T follicular helper cell (primary cell): ENCODE results near the gene SLC29A3.

Experiments used
- DNase-seq: peaks from one replicate; pipeline ENCODE4 v3.0.0-alpha.2; 2020; ENCODE audit warnings: low read depth

The SLC29A3 gene

DNA sequence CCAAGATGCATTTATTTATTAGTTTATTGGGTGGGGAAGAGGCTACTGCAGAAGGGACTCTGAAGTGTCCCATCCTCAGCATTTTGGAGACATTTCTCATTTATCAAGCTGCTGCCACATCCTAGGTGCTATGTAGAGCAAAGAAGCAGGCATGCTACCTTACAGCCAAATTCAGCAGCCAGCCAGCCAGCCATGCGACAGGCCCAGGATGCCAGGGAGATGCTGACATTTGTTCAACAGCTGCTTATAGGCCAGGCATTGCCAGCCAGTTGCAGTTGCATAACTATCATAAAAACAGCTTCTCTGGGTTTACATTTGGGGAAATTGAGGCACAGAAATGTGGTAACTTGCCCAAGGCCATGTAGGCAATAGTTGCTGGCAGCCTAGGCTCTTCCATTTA is 2.3 kb downstream of the SLC29A3 start:
- no peak for DNase-seq

DNA sequence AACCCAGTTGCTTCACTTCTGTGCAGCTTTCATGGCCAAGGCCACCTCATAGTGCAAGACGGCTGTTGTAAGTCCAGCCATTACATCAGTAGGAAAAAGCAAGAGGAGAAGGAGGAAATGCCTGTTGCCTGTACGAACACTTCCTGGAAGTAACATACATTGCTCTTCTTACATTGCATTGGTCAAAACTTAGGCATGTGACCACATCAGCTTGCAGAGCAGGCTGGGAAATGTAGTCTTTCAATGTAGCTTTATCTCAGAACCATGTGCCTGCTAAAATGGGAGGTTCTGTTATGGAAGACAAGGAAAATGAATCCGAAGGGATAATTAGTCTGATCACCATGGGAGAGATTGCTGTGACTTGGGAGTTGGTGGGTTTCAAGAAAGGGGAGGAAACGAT is 4.3 kb downstream of the SLC29A3 start:
- no peak for DNase-seq

DNA sequence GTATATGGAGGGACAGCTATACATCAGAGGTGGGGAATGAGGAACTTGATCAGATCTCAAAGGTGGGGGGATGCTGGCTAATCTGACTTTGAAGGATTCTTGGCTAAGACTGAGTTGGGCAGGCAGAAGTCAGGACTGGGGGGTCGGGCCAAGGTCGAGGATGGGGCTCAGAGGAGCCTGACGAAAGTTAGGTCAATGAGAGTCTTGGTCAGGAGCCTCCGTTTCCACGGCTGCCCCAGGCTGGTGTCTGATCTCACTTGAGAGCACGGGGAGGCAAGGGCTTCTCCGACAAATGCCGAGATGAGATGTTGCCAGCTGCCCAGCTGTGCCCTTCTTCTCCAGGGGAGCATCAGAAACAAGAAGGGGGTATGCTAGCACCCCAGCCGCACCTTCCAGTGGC is 5.7 kb downstream of the SLC29A3 start:
- no peak for DNase-seq

DNA sequence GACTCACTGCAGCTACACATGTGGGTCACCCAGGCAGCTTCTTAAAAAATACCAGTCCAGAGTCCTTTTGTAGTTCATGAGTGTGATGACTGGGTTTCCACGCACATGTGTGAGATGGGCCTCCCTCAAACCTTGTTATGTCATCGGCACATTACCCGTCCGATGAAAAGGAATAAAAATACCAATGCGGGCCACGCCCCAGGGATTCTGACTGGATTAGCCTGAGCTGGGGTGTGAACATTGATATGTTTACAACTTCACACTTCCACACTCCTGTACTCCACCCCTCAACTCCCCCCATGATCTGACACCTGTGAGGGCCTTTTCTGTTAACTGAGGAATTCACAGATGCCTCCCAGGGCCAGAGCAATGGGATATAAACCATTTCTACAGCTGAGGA is 6.2 kb downstream of the SLC29A3 start:
- DNase-seq, result no peak

DNA sequence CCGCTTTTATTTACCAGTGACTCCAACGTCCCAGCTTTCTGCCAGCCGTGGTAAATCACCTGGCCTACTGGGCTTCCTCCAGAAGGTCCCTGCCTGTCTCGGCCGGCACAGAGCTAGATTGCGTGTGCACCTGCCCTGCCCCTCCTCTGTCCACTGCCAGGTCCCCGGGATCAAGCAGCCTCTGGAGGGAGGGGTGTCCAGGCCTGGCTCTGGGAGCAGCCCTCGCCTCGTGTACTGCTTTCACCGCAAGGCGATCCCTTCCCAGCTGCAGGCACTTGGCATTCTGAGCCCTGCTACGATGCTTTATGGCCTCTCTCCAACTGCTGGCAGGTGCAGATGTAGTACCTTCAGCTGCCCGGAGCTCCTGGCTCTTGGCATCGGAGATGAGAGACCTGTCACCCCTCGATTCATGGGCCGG is 7.4 kb downstream of the SLC29A3 start:
- no peak for DNase-seq

DNA sequence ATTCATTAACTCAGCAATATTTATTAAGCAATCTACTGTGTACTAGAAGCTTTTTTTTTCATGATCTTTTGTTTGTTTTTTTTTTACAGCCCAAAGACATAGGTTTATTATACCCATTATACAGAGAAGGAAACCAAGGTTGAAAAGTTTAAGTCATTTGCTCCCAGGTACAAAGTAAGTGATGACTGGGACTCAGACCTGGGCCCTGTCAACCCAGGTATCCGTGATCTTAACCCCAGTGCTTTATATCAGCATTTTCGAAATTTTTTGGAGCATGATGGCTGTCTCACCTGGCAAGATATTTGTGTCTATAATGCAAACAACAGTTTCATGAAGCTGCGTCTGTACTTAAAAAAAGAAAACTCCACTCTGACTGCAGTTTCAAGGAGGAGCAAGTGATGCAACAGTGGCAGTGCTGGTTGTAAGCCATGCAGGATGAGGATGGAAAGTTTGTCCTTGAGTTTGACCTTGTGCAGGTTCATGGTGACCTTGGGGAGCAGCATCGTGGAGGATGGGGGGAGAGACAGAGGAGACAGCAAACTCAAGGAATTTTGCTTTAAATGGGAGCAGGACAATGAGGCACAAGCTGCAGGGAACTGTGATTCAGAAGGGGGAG is 11.8 kb downstream of the SLC29A3 start:
- no peak for DNase-seq

DNA sequence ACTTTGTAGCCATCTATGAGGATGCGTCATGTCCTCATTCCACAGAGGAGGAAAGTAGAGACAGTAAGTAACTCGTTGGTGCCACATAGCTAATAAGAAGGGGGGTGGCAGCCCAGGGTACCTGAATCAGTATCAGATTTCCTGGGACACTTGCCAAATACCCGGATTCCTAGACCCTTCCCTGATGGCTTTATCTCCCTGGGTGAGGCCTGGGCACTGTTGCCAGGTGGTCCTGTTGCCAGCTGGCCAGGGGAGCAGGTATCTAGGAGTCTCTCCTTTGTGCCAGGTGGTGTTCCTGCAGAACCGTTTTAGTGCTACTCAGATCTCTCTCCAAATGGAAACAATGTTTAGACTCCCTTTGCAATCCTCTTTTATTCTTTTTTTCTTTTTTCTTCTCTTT is 12.7 kb downstream of the SLC29A3 start:
- no peak for DNase-seq

DNA sequence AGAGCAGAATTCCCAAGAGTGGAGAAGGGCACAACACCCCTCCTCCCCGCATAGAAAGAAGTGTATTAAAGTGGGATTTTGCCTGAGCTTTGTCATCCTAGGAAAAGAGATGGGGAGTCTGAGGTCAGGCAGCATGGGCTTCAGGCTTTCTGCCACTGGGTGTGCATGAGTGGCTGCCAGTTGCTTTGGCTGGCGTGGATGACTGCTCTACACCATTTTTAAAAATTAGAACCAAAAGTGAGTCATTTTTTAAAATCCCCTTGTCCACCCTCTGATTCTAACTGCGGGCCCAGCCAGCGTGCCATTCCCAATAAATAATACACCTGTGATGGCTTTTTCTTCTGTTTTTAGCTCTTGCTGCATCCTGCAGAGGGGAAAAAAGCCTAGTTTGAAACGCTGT is 13.4 kb downstream of the SLC29A3 start:
- no peak for DNase-seq

DNA sequence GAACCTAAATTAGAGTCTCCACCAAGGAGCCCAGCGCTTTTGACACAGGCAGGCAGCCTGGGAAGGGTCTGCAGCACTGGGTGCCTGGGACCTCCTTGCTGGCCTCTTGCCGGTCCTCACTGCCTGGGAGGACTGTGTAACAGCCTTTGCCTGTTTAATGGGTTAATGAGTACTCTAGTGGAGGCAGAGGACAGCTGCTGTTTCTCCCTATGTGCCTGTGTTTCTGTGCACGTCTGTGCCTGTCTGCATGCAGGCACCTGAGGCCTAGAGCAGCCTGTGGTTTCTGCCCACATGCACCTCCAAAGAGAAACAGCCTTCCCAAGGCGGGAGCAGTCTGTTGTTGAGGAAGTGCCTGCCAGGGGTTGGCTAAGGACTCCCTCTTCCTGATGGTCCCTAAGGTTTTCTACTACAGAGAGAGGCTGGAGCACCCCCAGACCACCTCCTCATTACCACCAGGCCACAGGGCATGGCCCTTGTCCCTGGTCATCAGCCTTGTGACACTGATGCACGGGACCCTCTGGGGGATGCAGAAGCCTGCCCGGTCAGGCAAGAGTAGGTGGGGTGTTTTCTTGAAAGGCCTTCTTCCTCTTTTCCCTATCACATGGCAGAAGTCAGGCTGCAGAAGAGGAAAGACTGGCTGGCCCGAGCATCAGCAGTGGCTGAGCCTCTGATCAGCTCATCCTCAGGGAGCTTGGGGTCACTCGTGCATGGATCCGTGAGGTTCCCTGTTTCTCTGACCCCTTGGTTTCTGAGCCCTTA is 14.2 kb downstream of the SLC29A3 start:
- no peak for DNase-seq

DNA sequence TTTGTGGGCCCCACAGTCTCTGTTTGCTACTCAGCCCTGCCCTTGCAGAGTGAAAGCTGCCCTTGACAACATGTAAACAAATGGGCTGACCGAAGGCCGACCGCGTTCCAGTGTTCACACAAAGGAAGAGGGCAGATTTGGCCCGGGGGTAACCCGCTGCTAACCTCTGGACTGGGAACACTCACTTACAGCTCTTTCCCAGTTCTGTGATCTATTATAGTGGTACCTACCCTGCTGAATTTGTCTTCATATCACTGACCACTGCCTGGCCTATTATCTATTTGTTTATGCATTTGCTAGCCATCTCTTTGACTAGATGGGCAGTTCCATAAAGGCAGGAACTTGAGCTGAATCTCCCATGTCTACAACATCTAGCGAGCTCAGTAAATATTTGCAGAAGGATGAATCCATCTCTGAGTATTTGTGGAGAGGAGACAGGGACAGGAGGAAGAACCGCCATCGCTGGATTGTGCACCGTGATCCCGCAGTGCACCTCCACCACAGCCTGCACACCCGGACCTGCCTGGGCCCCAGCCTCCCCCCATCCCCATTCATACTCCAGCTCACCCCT is 15.2 kb downstream of the SLC29A3 start:
- no peak for DNase-seq

DNA sequence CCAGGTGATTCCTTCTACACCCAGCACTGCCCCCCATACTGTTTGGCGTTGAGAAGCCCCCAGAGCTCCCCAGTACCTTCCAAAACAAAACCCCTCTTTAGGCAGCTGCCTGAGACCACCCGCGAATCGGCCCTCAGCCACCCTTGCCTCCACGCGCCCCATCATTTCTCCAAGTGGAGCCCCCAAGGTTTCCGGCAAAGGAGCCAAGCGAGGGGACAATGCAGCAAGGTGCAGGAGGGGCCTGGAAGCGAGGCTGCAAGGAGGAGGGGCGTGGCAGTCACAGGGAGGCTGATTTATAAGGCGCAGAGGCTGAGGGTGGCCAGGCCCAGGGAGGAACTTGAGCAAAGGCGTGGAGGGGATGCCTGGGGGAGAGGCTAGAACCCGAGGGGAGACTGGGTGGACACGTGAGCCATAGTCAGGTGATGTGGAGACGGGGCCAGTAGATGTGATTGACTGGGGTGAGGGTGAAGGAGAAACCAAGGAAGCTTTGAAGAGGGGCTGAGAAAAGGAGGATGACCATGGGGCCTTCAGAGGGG is 16.2 kb downstream of the SLC29A3 start:
- no peak for DNase-seq

DNA sequence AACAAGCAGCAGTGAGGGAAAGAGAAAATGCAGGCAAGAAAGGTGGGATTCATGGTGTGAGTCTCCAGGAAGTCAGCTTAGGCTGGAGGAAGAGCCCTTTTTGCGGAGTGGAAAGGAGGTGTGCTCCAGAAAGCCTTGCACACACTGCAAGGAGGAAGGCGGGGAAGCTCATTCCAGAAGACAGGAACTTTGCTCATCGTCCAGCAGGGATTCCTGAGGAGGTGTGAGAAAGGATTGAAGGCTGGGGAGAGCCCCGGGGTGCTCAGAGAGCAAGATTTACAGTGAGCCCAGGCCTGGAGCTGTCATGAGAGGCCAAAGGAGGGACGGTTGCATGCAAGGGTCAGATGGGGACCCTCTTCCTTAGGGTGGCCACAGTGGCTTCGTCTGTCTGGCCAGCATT is 17.6 kb downstream of the SLC29A3 start:
- DNase-seq, result no peak

DNA sequence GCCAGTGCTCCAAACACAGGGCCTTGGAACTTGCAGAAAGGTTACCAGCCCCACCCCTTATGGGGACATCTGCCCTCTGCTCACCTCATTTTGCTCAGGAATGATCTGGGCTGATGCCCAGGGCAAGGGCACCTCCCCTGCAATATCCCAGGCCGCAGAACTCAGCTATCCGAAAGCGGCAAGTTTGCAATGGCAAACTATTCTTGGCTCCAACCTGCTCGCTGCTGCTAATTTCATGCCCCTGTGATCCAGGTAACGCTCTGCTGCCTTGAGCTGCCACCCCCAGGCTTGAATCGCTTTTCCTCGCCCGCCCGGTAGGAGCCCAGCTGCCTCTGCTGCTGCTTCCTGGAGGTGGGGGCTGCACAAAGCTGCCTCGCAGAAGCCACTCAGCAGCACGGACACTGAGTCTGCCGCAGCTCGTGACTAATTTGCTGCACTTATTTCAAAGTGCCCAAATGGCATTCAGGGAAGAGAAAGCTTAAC is 18.2 kb downstream of the SLC29A3 start:
- DNase-seq, result no peak

DNA sequence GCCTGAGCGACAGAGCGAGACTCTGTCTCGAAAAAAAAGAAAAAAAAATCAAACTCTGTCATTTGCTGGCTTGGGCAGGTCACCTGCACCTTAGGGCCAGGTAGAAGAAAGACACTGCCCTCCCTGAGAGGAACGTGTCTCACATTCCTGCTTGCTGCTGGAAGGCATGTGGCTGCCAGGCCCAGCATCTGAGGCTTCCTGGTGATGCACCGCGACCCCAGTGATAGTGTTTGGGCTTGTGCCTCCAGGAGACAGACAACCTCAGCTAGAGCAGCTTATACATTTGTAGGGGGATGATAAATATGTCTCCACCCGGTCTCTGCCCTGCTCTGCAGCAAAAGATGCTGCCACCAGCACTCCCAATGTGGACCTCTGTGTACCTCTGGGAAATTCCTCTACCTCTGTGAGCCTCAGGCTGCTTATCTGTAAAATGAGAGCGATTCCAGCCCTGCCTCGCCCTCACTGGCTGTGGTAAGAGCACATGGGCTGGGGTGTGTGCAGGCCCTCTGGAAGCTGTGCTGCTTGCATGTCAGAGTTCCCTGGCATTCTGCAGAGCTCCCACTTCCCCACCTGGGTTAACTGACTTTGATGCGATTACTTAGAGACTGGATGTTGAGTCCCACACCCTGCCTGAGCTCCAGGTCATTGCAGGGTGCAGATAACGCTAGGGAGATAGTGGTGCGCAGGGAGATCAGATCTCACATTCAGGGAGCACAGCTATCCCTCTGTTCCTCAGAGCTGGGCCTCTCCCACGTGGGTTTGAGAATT is 19.9 kb downstream of the SLC29A3 start:
- DNase-seq, result no peak

DNA sequence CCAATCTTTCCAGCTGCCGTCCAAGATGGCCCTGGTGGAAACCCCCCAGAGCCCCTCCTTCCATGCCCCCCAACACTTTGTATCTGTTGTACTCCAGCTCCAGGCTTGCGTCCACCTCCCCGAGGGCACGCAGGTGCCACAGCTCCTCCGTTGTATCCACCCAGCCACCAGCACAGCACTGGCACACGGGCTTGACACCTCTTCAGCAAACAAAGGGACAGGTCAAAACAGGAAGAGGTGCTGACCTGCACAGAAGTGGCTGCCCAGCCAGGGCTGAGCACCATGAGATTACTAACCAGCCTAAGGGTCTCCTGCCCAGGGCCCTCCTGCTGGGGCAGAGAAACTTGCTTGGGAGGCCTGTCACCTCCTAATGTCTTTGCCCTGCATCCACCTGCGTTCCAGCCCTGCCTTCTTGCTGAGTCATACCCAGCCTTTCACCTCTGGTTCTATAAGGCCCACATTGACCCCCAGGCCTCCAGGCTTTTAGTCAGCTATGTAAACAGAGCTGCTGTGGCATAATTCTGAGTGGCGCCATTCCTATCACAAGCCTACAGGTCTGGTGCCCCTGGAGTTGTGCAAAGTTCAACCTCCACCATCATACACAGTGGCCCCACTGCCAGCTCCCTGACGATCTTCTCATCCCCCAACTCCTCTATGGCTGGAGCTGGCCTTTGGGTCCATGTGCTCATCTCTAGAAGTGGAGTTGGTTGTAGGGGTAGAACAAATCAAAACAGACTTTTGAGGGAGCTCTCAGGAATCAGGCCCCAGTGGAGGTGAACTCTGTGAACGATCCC is 20.9 kb downstream of the SLC29A3 start:
- DNase-seq, result no peak

DNA sequence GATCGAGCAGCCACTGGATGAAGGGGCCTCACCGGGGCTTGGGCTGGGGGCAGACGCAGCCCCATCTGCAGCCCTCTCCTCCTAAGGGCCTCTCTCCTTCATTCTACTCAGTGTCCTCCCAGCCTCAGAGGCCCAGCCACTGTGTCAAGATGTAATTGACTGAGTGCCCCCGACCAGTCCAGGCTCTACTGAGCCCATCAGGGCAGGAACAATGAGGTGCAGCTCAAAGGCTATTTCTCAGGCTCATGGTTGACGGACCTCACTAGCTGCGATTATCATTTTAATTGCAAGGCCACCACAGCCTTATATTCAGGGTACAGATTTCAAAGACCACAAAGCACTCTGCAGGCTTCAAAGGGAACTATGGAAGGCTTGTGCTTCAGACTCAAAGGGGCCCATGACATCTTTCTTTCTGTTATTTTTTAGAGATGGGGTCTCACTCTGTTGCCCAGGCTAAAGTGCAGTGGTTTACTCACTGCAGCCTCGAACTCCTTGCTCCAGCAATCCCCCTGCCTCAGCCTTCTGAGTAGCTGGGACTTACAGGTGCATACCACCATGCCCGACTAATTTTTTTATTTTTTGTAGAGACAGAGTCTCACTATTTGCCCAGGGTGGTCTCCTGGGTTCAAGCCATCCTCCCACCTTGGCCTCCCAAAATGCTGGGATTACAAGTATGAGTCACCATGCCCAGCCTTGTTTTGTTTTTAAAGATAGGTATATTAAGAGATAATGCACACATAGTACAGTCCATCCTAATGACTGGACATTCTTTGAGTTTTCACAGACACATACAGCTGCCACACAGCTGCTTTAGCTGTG is 23.7 kb downstream of the SLC29A3 start:
- DNase-seq, result no peak

DNA sequence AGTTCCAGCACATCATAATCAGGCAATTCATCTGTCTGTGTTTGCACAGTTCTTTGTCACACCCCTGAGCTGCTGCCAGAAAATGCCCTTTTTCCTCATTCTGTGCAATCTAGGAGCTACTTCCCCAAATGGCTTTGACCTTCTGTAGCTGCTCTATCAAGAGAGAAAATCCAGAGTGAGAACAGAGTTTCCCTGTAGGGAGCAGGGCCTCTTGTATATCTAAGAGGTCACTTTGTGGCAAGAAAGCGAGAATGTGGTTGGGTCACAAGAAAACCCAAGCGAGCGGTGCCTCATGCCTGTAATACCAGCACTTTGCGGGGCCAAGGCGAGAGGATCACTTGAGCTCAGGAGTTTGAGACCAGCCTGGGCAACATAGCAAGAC is 24.3 kb downstream of the SLC29A3 start:
- DNase-seq, result no peak

DNA sequence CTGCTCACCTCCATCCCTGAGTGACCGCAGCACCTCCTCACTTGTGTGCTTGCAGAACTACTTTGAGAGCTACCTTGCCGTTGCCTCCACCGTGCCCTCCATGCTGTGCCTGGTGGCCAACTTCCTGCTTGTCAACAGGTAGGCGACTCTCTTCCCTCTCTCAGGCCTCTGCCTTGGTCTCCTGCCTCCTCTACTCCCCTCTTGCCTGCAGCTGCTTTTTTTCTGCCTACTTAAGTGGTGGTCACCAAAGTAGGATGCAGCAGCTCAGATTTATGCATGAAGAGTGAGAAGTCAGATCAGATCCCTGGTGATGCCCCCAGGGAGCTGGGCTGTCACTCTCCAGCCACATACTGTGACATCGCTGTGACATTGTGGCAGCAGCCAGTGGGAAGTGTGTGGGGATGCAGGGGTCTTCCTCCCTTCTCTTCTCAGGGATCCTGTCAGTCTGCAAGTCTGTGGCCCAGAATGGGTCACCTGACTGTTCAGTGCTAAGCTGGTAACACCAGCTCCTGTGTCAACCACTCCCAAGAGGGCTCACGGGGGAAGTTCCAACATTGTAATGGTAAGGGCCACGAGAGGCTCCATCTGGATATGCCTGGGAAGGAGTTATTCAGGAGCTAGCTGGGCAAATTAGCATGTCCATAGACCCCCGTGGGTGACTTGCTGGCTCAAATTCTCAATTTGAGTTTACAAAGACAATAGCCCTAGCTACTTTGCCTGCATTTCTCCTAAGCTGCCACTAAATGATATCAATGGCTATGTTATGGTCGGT is 25.3 kb downstream of the SLC29A3 start:
- no peak for DNase-seq

DNA sequence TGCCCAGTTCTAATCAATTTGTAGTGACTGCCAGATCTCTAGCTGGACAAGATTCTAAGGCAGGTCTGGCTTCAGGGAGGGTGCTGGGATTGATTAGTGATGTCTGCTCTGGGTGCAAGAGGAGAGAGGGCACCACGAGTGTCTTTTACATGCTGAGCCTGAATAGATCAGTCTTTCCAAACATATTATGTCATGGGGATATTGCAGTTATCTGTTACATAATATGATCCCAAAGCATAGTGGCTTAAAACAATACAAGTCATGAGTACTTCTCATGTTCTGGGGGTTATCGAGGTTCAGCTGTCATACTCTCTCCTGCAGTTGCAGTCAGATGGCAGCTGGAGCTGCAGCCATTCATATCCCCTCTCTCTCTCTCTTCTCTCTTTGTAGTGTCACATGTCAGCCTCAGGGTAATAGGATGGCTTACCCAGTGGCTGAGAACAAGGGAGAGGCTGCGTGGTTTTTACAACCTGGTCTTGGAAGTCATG is 26.0 kb downstream of the SLC29A3 start:
- DNase-seq, result no peak

DNA sequence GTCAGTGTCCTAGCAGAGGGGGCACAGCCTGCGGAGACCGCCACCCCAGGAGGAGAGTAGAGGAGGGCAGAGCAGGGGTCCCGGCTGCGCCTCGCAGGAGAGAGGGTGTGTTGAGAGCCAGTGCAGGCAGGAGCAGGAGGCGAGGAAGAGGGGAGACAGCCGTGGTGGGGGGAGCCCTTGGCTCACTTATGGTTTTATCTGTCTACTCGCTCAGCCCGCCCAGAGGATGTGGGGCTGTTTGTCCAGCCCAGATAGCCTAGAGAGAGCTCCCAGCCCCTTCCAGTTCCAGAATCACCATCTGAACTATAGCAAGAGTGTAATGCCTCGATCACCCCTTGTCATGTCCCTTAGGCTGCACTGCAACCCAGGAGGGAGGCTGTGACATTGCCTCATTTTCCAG is 26.6 kb downstream of the SLC29A3 start:
- DNase-seq, result no peak
